OCI-M2 (cell line): ENCODE results near the gene MRPL18.
"Not testable (repeated sequence)": the region's sequence is repeated elsewhere in the genome, so short reads cannot be mapped to it uniquely, and the experiment has no call there.

Experiments used
- DNase-seq: peaks from one replicate; lab custom pipeline; 2025; ENCODE audit not compliant: unreplicated experiment; lab: John Stamatoyannopoulos, UW

Gene MRPL18

DNA sequence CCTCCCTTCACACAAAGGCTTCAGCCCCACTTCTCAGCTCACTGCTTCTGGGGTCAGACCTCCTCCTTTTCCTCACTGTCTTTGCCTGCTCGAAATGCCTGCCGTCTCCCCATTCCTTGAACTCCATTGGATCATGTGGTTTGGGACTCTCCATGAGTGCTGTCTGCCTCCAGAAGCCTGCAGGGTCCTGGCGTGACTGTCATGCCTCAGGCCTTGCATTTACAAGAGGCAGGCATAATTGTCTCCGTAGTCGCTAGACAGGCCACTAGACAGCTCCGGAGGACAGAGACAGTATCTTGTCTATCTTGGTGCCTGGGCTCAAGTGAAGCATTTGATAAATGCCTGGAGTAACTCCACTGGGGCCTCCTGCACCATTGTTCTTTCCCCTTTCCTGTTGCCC, 25.1 kb downstream of the MRPL18 start:
- DNase-seq, result no peak

DNA sequence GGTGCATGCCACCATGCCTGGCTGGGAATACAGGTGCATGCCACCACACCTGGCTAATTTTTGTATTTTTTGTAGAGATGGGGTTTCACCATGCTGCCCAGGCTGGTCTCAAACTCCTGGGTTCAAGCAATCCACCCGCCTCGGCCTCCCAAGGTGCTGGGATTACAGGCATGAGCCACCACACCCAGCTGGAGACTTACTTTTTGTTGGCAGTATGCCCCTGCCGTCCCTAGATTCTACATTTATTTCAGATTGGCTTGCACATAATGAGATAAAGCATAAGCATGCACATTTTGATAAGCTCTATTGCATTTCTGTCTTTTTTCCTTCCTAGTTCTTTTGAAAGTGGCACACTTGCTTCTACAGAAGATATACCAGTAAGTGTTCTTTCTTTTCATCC, 26.5 kb downstream of the MRPL18 start:
- not testable (repeated sequence) for DNase-seq

DNA sequence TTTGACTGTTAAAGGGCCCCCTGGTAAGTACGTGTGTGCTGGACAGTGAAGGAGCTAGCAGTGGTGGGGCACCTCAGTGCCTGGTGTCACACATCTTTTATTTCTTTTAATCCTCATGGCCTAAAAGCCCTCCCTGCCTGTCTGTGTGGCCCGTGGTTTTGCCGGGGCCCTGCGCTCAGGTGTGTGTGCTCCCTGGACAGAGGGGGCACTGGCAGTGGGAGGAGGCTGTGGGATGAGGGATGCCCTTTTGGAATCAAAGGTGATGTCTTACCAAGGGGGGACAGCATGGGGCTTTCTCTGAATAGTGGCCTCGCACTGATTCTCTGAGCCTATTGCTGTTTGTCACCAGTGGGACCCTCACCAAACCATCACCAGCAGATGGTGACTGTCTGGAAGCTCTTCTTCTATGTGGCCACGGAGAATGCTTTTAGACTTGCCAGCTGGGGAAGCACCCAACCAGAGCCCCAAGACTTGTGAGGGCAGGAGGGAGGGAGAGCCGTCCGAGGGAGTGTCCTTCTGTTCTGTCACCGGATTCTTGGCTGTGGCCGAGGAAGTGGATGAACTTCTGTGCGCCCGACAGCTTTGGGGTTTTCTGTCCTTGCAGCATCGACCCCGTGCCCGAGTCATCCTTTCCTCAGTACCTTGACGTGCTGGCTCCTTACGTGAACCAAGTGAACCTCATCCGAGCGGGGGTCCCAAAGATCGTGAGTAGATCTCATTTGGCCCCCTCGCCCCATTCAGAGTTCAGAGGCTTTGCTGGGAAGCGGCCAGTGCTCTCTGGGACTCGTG, 27.9 kb downstream of the MRPL18 start:
- no peak for DNase-seq

DNA sequence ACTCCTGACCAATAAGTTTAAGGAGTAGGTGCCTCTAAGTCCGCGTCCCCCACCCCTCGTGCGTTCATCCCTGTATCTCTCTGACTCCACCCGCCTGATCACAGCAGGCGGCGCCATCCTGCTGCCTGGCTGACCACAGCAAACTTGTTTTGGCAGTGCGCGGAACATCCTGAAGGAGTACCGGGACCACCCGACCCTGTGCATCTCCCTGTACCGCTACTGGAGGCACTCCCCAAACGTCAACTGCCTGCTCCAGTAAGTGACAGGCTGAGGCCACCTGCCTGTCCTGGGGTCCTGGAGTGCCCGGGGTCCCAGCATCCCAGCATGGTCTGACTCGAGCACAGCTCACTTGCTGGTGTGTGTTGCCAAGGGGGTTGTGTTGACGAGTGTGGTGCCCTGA, 28.8 kb downstream of the MRPL18 start:
- no peak for DNase-seq

DNA sequence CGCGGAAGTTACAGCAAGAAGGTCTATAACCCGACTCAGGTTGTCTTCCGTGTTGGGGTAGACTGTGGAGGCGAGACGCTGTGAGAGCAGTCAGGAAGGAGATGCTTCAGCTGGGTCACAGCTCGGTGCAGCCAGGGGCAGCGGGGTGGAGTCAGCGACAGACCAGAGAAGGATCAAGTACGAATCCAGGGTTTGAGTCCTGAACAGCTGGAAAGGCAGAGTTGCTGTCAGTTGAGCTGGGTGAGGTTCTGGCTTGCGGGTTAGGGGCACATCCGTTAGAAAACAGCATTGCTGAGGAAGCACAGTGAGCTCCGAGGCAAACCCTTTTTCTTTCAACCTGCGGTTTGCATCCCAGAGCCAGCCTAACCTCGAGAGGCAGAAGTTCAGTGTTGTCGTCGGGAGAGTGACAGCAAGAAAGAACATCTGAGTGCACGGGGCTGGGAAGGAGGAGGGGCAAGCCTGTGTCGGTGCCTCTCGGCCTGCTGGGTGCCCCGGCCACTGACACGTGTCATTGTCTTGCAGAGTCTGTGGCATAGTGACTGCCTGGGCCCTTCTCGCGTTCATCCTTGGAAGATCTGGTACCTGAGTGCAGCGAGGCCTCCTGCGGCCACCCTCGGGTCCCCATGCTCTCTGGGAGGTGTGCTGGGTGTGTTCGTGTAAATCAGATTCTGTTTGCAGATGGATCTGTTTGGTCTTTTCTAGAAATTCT, 29.8 kb downstream of the MRPL18 start:
- DNase-seq, result no peak

DNA sequence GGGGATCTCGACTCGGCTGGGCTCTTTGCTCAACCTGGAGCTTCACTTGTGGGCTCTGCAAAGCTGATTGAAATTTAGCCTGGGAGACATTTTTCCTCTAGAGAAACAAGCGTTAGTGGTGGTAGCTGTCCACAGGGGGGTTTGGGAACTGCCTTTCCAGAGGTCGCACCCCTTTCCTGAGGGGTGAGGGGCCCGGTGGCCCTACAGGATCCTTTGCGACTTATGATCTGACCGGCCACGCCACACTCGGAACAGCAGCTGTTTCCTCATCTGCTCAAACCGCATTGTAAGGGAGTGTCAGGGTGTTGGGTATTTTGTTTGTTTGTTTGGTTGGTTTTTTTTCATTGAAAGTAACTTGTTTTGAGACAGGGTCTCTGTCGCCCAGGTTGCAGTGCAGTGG, 30.9 kb downstream of the MRPL18 start:
- DNase-seq, result no peak

DNA sequence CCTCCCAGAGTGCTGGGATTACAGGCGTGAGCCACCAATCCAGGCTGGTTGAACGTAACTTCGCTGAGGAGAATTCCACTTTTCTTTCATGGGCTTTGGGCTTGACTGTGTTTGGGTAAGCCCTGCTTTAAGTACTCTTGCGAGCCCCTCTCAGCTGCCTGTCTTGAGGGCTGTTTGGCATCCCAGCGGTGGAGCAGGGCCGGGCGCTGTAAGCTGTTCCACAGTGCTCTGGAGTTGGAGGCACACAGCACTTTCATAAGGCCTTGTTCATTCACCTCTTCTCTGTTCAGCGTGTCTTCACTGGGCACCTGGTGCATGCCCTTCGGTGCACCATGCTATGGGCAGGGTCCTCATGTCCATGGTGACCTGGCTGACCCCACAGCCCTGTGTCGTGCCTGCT, 31.5 kb downstream of the MRPL18 start:
- DNase-seq, result no peak

DNA sequence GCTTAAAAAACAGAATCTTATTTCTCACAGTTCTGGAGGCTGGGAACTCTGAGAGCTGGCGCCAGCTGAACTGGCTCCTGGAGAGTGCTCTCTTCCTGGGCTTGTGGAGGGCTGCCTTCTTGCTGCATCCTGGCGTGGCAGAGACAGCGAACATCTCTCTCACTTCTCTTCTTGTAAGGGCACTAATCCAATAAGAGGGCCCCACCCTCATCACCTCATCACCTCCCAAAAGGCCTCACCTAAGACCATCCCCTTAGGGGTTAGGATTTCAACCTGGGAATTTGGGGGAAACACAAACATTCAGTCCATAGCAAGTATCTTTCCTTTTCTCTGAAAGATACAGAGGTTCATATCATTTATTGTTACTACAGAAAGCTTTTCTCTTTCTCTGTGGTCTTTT, 33.7 kb downstream of the MRPL18 start:
- no peak for DNase-seq

DNA sequence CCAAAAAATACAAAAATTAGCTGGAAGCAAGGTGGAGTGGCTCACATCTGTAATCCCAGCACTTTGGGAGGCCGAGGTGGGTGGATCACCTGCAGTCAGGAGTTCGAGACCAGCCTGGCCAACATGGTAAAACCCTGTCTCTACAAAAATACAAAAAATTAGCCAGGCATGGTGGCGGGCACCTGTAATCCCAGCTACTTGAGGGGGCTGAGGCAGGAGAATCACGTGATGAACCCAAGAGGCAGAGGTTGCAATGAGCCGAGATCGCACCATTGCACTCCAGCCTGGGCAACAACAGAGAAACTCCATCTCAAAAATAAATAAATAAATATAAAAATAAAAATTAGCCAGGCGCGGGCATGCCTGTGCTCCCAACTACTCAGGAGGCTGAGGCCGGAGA, 34.4 kb downstream of the MRPL18 start:
- DNase-seq, result not testable (repeated sequence)

DNA sequence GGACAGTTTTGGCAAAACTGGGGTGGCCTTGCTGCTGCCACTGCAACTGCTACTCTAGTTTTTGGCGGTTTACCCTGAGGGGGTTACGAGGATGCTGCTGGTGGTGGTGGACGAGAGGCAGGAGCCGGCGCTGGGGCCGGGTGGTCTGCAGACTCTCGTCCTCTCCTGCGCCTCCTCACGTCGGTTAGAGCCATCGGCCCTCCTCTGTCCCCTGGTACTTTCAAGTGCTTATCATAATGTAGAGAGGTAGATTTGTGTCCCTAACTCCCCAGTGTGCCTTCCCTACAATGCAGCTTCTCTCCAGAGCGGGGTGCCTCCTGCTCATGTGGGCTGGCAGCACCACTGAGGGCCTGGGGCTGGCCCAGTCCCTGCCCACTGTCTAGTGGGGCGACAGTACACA, 35.7 kb downstream of the MRPL18 start:
- DNase-seq, result no peak

DNA sequence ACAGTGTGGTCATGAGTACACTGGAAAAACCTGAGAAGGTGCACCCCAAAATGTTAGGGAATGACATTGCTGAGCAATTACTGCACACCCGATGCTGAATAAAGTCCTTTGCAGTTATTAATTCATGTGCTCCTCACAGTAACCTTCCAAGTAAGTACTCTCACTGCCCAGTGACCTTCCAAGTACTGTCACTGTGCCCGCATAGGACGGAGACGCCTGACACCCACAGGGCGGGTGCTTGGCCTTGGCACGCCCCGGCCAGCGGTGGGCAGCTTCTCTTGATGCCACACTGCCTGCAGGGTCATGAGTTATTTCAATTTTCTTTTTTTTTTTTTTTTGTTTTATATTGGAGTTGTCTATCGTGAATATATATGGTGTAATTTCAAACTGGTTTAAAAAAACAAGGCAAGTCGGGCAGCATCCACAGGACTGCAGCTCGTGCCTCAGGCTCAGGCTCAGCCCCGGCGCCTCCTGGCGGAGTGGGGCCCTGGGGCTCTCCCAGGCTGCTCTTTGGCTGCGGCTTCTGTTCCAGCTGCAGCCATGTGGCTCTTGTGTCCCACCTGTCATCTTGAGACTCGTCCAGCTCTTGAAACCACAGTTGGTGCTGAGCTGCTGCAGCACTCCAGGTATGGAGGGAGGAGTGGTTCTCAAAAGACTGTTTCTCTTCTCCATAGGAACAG, 36.8 kb downstream of the MRPL18 start:
- DNase-seq, result no peak

DNA sequence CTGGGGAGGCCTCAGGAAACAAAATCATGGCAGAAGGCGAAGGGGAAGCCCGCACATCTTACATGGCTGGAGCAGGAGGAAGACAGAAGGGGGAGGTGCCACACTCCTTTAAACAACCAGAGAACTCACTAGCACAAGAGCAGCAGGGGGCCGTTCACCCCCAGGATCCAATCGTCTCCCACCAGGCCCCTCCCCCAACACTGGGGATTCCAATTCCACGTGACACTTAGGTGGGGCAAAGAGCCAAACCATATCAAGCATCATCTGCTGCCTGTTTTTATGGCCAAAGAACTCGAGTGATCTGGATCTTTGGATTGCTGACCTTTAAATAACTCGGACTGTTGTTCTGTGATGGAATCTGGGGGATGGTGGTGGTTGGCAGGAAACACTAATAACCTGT, 37.8 kb downstream of the MRPL18 start:
- DNase-seq, result no peak

DNA sequence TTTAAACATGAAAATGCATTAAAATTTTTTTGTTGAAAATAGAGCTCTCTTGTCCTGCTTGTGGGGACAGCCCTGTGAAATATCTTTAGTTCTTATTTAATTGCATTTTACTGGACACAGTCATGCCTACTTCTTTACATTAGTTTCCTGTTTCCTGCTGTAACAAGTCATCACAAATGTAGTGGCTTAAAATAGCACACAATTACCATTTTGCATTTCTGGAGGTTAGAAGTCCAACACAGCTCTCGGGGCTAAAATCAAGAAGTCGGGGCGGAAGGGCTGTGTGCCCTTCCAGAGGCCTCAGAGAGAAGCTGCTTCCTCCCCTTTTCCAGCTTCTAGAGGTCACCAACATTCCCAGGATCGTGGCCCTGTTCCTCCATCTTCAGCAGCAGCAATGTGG, 39.3 kb downstream of the MRPL18 start:
- no peak for DNase-seq

DNA sequence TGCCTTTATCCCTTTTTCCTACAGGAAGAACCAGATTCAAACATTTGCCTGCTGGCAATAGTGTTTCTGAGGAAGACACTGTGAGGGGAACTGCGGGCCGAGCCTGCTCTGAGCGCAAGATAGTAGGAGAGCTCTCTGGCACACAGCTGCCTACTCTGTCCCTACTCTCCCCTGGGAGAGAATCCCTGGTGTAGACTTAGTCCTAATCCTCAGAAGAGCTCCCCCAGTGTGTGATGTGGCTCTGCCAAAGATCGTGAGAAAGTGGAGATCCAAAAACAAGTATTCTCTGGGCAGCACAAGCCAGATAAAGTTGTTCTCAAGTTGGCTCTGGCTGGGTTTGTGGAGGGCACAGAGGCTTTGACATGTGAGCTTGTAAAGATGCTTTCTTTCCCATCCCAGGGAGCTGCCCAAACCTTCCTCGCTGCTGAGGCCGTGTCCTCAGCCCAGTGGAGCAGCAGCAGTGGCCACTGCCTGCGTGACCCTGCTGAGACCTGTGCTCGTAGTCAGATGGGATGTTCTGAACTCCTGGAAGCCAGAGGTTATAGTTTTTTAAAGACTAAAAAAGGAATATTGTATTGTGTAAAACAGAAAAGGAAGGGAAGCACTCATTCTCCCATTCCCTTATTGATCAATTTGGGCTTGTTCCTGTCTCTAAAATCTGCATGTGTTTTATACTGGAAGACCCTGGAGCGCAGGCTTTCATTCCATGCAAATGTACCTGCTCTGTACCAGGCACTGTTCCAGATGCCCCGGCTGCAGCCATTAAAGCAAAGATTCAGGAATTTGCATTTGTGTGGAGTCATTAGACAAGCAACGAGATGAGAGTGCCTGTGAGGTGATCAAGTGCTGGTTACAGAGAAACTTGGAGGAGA, 40.5 kb downstream of the MRPL18 start:
- no peak for DNase-seq

DNA sequence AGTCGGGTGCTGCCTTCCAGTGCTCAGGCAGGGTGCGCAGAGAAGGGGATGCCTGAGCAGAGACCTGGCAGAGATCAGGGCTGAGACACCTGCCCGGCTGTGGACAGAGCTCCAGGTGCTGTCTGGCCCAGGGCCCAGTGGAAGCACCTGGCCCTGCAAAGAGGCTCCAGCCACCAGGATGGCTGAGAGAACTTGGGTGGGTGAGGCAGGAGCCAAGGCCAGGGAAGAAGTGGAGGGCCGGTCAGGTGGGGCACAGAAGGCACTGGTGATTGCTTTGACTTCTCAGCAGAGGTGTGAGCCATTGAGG, 41.1 kb downstream of the MRPL18 start:
- no peak for DNase-seq

DNA sequence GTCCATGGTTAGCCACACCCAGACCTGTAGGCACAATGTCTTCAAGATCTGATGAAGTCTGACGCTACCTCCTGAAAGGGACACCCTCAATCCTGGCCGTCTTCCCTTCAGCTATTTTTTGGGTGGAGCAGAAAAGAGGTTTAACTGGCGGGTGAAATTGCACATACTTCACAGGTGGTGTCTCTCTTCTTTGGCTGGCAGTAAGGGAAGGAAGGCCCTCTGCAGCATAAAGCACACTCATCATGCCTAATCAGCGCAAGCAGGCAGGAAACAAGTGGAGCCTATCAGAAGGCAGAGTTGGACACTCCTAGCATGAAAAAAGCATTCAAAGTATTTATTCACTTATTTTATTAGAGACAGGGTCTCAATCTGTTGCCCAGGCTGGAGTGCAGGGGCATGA, 42.7 kb downstream of the MRPL18 start:
- DNase-seq, result no peak

DNA sequence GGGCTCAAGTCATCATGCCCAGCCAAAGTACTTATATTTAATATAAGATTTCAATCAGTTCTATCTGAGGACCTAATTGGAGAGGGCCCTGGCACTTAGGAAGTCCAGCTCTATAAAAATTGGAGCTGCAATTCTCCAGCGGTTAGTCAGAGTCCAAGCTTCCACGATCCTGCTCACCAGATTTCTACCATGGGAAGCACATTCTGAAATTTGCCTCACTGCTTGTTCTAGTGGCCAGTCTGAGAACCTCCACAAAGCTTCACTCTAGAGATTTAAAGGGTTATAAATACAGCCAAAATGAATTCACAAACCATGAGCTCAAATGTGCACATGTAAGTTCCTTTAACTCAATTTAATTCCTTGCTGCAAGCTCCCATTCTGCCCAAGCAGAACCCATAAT, 43.3 kb downstream of the MRPL18 start:
- no peak for DNase-seq

DNA sequence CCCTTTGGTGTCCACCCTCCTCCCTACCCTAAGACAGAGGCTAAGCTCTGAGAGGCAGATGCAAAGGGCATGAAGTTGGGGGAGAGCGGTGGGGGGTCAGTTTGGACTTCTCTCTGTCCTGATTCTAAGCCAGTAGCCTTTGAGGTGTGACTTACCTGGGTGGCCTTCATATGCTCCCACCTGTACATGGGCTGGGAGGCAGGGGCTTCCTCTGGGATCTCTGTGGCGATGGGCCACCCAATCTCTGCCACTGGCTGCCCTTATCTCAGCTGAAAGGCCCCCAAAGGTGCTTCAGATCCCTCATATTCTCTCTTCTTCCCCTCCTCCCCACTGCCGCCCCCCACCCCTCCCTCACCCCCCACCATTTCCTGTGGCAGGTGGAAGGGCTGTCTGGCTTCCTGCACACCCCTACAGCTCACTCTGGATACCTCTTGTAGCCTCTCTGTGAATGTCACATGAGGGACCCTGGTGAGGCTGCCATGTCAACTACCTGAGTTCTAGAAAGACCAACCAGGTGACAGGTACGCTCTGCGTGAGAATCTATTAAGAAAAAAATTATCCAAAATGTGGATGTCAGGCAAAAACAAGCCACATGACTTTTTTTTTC, 43.8 kb downstream of the MRPL18 start:
- DNase-seq, result no peak

DNA sequence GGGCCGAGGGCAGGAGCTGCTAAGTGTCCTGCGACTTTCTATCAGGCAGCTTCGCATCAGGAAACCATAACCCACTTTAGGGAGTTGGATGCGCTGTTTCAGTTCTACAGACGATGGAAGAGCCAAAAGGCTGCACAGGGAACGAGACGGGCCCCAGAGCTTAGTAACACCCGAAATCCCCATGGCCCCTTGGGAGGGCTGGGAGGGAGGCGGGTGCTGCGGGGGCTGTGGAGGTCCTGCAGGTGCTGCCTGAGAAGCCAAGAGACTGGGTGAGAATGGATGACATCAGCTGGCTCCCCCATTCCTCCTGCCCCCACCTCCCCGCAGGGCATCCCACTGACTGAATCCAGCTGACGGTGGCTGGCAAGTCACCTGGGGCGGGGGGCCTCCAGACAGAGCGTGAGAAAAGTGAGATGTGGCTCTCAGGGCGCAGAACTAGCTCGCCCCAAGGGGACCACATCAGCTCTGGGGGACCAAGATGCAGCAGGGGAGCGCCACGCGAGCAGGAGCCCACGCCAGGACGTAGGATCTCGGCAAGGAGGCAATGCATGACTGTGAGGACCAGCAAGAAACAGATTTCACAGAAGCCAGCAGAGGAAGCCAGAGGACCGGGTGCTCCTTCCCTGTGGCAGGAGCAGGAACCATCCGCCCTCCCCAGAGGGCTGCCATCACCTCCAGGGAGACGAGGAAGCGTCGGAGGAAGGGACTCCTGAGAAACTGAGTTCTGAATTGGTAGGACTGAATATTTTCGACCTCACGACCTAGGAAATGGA, 46.6 kb downstream of the MRPL18 start:
- no peak for DNase-seq

DNA sequence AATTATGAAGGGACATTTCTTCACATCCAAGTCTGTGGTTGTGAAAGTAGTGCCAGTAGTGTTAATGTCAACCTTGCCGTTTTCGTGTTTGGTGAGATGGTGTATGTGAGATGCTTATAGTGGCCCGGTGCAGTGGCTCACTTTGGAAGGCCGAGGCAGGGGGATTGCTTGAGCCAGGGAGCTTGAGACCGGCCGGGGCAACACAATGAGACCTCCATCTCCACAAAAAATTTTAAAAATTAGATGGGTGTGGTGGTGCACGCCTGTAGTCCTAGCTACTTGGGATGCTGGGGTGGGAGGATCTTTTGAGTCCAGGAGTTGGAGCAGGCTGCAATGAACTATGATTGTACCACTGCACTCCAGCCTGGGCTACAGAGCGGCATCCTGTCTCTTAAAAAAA, 47.2 kb downstream of the MRPL18 start:
- DNase-seq, result no peak
